ENCODE measurements around the gene CD74. TPM values are rescaled to one million over a fixed set of nuclear protein-coding genes. Genes with fewer than 3 reads are reported as not detected.

Gene CD74
- total and polyA plus RNA-seq, 10 of the 15 experiments (the other 5 are each of a cell fraction or from before 2014, with no cell fraction given): 1,387 to 11,063 (median 3,922) TPM

DNA sequence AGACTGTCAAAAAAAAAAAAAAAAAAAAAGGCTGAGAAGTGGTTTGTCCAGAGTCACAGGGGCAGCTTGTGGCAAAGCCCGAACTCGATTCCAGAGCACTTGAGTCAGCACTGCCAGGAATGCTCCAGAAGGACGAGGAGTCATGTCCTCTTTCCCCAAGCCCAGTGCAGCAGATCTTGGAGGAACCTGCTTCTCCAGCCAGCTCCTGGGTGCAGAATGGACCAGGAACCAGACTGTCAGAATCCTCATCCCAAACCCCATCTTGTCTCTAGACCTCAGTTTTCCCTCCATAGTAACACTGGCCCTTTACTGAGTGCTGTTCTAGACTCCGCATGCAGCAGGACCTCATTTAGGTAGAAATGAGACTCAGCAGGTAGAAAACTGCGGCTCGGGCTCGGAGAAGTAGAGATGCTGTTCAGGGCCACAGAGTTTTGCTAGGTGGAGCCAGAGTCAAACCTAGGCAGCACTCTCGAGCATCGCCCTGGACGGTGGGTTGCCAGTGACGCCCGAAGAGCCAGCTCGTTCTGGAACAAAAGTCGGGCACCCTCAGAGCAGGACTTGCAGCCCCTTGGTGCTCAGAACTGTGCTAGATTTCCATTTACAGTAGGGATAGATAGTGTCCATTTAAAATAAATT, 15.4 kb downstream of the CD74 start:
- POLR2A ChIA-PET: interaction anchor here (4.9 kb wide), 1 partner anchor 38 kb away, joined by 39 read pairs; no protein-coding TSS in a partner anchor
- peaks cover 35 to 39% of the 10 kb centered on the region in 2 experiments for H3K36me3 ChIP-seq (ENCODE audit: control insufficient read depth in 2 of 2, insufficient read depth in 2 of 2, low read length in 1 of 2)
- no peak overlapping the region for H2AFZ ChIP-seq (ENCODE audit: control insufficient read depth, low read depth, low read length)
- intact Hi-C loops (cut with micrococcal nuclease; ENCODE audit: unreplicated experiment): no loop called here
- DNase-seq (ENCODE audit: low read depth, low spot score): no peak
- SMC1A ChIA-PET (ENCODE audit: uncharacterized antibody, unreplicated experiment): interaction anchor here (0.8 to 8.1 kb wide), 7 partner anchors 9 to 53 kb away, joined by 3 to 127 read pairs (median 4); partner anchors contain the start of gene TCOF1
- H3K9ac ChIP-seq (ENCODE audit: control insufficient read depth, insufficient read depth, low read length): no peak overlapping the region
- in situ Hi-C loops (cut with MboI): no loop called here
- no peak for ATAC-seq
- peaks cover 12% of the 10 kb centered on the region for H4K20me1 ChIP-seq (ENCODE audit: control insufficient read depth, insufficient read depth)
- no peaks in the 10 kb centered on the region for H3K9me3 ChIP-seq (replicated peaks; ENCODE audit: control insufficient read depth, insufficient read depth, low read length)
- WGBS (ENCODE audit: insufficient coverage, insufficient replicate concordance, low lambda C conversion rate, missing lambda C conversion rate): 96% methylated on average over 14 of the region's 14 CpGs
- FAIRE-seq: no peak
- no peak overlapping the region for H3K4me2 ChIP-seq (ENCODE audit: control insufficient read depth, insufficient read depth)
- peak; percentile 80; the same call in 1 of the 2 replicates for TF ChIP-seq POLR2AphosphoS5 (IDR thresholded peaks at IDR 0.05; ENCODE audit: low read length)
- TF ChIP-seq POLR2A (IDR thresholded peaks at IDR 0.05; ENCODE audit: low read depth, low read length): peak; percentile 67
- TF ChIP-seq, protein P1, sequence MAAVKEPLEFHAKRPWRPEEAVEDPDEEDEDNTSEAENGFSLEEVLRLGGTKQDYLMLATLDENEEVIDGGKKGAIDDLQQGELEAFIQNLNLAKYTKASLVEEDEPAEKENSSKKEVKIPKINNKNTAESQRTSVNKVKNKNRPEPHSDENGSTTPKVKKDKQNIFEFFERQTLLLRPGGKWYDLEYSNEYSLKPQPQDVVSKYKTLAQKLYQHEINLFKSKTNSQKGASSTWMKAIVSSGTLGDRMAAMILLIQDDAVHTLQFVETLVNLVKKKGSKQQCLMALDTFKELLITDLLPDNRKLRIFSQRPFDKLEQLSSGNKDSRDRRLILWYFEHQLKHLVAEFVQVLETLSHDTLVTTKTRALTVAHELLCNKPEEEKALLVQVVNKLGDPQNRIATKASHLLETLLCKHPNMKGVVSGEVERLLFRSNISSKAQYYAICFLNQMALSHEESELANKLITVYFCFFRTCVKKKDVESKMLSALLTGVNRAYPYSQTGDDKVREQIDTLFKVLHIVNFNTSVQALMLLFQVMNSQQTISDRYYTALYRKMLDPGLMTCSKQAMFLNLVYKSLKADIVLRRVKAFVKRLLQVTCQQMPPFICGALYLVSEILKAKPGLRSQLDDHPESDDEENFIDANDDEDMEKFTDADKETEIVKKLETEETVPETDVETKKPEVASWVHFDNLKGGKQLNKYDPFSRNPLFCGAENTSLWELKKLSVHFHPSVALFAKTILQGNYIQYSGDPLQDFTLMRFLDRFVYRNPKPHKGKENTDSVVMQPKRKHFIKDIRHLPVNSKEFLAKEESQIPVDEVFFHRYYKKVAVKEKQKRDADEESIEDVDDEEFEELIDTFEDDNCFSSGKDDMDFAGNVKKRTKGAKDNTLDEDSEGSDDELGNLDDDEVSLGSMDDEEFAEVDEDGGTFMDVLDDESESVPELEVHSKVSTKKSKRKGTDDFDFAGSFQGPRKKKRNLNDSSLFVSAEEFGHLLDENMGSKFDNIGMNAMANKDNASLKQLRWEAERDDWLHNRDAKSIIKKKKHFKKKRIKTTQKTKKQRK (IDR thresholded peaks at IDR 0.05; ENCODE audit: low read depth, low read length): no peak
- TF ChIP-seq POLR2AphosphoS2 (IDR thresholded peaks at IDR 0.05; ENCODE audit: low read depth, low read length): peak; percentile 30; the same call in 1 of the 2 replicates
- H3K27ac ChIP-seq (ENCODE audit: control insufficient read depth, insufficient read depth): no peak overlapping the region
- H3K79me2 ChIP-seq (ENCODE audit: control insufficient read depth, insufficient read depth, low read length): no peaks in the 10 kb centered on the region
- H3K4me1 ChIP-seq (ENCODE audit: control insufficient read depth, insufficient read depth, low read length): peaks cover 10% of the 10 kb centered on the region
- H3K4me3 ChIP-seq: no peak overlapping the region
- RAD21 ChIA-PET (ENCODE audit: unreplicated experiment): interaction anchor here (0.9 to 8.6 kb wide), 5 partner anchors 9 to 53 kb away, joined by 3 to 115 read pairs (median 8); partner anchors contain the start of gene CD74
- CTCF ChIA-PET: interaction anchor here (0.7 to 14.0 kb wide), 14 partner anchors 8 to 60 kb away, joined by 3 to 274 read pairs (median 6); partner anchors contain the start of gene CD74
- BruUV-seq (replicated peaks): no TSS peak
- no peaks in the 10 kb centered on the region for H3K27me3 ChIP-seq (replicated peaks in 1 of 2; ENCODE audit: control insufficient read depth in 2 of 2, insufficient read depth in 2 of 2, low read length in 1 of 2)

Measured in GM12878 (cell line).